Panc1 (cell line): ENCODE measurements around the gene NRG2. TPM values are rescaled to one million over a fixed set of nuclear protein-coding genes. Genes with fewer than 3 reads are reported as not detected.

Experiments
- ATAC-seq: fragments of 200-7000 bp; cut with Tn5 transposase; 2 replicates; pipeline ENCODE4 v1.9.1; 2020; ENCODE audit warnings: mild to moderate bottlenecking, moderate library complexity
- BruUV-seq: library from RNA; stranded (reverse); fragments of 400-500 nt; replicated peaks from 2 replicates; lab custom pipeline; 2021; lab: Mats Ljungman, UMichigan
- CTCF ChIA-PET: fragments of 300-600 bp; sonication (Branson Sonifier 250); formaldehyde crosslinking; loops from one replicate; lab custom pipeline; 2022; ENCODE audit warnings: antibody characterized with exemption; lab: Charles Lee
- POLR2A ChIA-PET: fragments of 300-600 bp; sonication (Branson Sonifier 250); formaldehyde crosslinking; loops from one replicate; lab custom pipeline; 2022; ENCODE audit warnings: antibody characterized with exemption; lab: Charles Lee
- DNase-seq: peaks from one replicate; pipeline ENCODE4 v3.0.0-alpha.2; 2010; ENCODE audit warnings: low read depth, low spot score
- H3K27ac ChIP-seq: 2 replicates; pipeline ENCODE4 v1.5.1; 2011; ENCODE audit warnings: mild to moderate bottlenecking, low read length, inconsistent platforms
- H3K27me3 ChIP-seq: fragments of 200-500 bp; sonication (Bioruptor generic); 2 replicates; pipeline ENCODE4 v1.6.0; 2014; ENCODE audit warnings: low read length, inconsistent platforms; ENCODE audit not compliant: control insufficient read depth, insufficient read depth
- H3K36me3 ChIP-seq: fragments of 200-500 bp; sonication (Bioruptor generic); 2 replicates; pipeline ENCODE4 v1.5.1; 2014; ENCODE audit warnings: inconsistent platforms, mild to moderate bottlenecking, low read length, moderate library complexity; ENCODE audit not compliant: control insufficient read depth, insufficient read depth
- H3K4me1 ChIP-seq: 2 replicates; pipeline ENCODE4 v1.5.1; 2011; ENCODE audit warnings: inconsistent platforms, mild to moderate bottlenecking, low read length, moderate library complexity; ENCODE audit not compliant: control insufficient read depth, insufficient read depth
- H3K4me3 ChIP-seq, 2 experiments: 2 replicates each; pipeline ENCODE4 v1.5.1; 2011 to 2012; ENCODE audit warnings: low read depth in 2 of 2, low read length in 2 of 2, mild to moderate bottlenecking in 2 of 2, inconsistent platforms in 1 of 2, moderate library complexity in 1 of 2
- H3K9me3 ChIP-seq: fragments of 200-500 bp; sonication (Bioruptor generic); 2 replicates; pipeline ENCODE4 v1.5.1; 2014; ENCODE audit warnings: low read depth, mild to moderate bottlenecking, inconsistent platforms, low read length, moderate library complexity; ENCODE audit not compliant: control insufficient read depth, insufficient read depth
- CTCF ChIP-seq: fragments of 450-650 bp; IDR thresholded peaks from 2 replicates; pipeline ENCODE4 v1.5.1; 2017; ENCODE audit warnings: mild to moderate bottlenecking
- POLR2AphosphoS5 ChIP-seq: IDR thresholded peaks from 2 replicates; pipeline ENCODE4 v1.6.1; 2012; ENCODE audit warnings: mild to moderate bottlenecking, low read depth, low read length, moderate library complexity
- REST ChIP-seq, 2 experiments: IDR thresholded peaks; 2 replicates each; pipeline ENCODE4 v1.6.1; 2011 to 2012; ENCODE audit warnings: low read depth in 2 of 2, control low read depth in 1 of 2, low read length in 1 of 2, mild to moderate bottlenecking in 1 of 2, moderate library complexity in 1 of 2; ENCODE audit not compliant: insufficient read depth in 1 of 2
- SIN3A ChIP-seq: IDR thresholded peaks from 2 replicates; pipeline ENCODE4 v1.6.1; 2012; ENCODE audit warnings: low read depth, mild to moderate bottlenecking, low read length, moderate library complexity, borderline replicate concordance; ENCODE audit not compliant: insufficient read depth
- TCF7L2 ChIP-seq: IDR thresholded peaks from 2 replicates; pipeline ENCODE4 v1.6.1; 2011; ENCODE audit warnings: mild to moderate bottlenecking, low read depth, low read length, inconsistent platforms
- in situ Hi-C: cut with HindIII; loops from 2 replicates; pipeline ENCODE4 v1.10.0; 2016; ENCODE audit warnings: low sequenced_read_pairs, low pct_unique_long_range_greater_than_20kb
- intact Hi-C: fragments of 100-400 bp; cut with micrococcal nuclease; formaldehyde crosslinking; loops from one replicate; pipeline ENCODE4 v1.10.0; 2022; ENCODE audit not compliant: unreplicated experiment
- total RNA-seq: library from RNA; stranded (reverse); gene quantifications from one replicate; pipeline ENCODE4 v1.2.1, GENCODE V29; 2021; ENCODE audit not compliant: unreplicated experiment

Gene NRG2
- total RNA-seq, 1 experiment from 2014 or later: 20.2 TPM

- intact Hi-C loops: no loop called here
- no peak for ATAC-seq
- ChIA-PET CTCF (interaction anchor here (0.6 kb wide), 1 partner anchor 280 kb away, joined by 3 read pairs; no protein-coding TSS in a partner anchor), POLR2A (no interaction called here)
- no peaks in the 10 kb centered on the region for H3K9me3 ChIP-seq
- in situ Hi-C loops: no loop called here
- H3K4me3 ChIP-seq: no peak overlapping the region
- DNase-seq: no peak
- no peaks in the 10 kb centered on the region for H3K36me3 ChIP-seq
- H3K27ac ChIP-seq: no peak overlapping the region
- no peak for TF ChIP-seq TCF7L2
- TF ChIP-seq CTCF: no peak
- TF ChIP-seq POLR2AphosphoS5: no peak
- no peak for TF ChIP-seq REST (IDR thresholded peaks at IDR 0.05; ENCODE audit: insufficient read depth in 1 of 2, low read depth in 2 of 2, low read length in 1 of 2)
- TF ChIP-seq SIN3A: no peak
- no peaks in the 10 kb centered on the region for H3K27me3 ChIP-seq
- BruUV-seq: no TSS peak
- no peaks in the 10 kb centered on the region for H3K4me1 ChIP-seq
These were observed 117.9 kb downstream of the NRG2 start for GRCh38 chr5:139925216-139925562.

GRCh38 chr5:139924294-139925215 lies 118.5 kb downstream of the NRG2 start:
- ChIA-PET CTCF (interaction anchor here (0.6 kb wide), 1 partner anchor 10 kb away, joined by 9 read pairs; no protein-coding TSS in a partner anchor), POLR2A (no interaction called here)
- H3K27ac ChIP-seq: no peak overlapping the region
- ATAC-seq (no peak), DNase-seq (no peak)
- in situ Hi-C loops (no loop called here), intact Hi-C loops (no loop called here)
- no peaks in the 10 kb centered on the region for H3K27me3 ChIP-seq
- TF ChIP-seq TCF7L2 (no peak), CTCF (no peak), POLR2AphosphoS5 (no peak), SIN3A (no peak), REST (IDR thresholded peaks at IDR 0.05; ENCODE audit: insufficient read depth in 1 of 2, low read depth in 2 of 2, low read length in 1 of 2) (no peak)
- no peaks in the 10 kb centered on the region for H3K36me3 ChIP-seq
- H3K4me1 ChIP-seq: no peaks in the 10 kb centered on the region
- H3K4me3 ChIP-seq: no peak overlapping the region
- no peaks in the 10 kb centered on the region for H3K9me3 ChIP-seq
- no TSS peak for BruUV-seq
